ENCODE data around the gene SCYL3. TPM values are rescaled to one million over a fixed set of nuclear protein-coding genes. Genes with fewer than 3 reads are reported as not detected.

SCYL3 gene
- total RNA-seq, 2 experiments from 2014 or later, result 3.5 to 3.6 TPM

DNA sequence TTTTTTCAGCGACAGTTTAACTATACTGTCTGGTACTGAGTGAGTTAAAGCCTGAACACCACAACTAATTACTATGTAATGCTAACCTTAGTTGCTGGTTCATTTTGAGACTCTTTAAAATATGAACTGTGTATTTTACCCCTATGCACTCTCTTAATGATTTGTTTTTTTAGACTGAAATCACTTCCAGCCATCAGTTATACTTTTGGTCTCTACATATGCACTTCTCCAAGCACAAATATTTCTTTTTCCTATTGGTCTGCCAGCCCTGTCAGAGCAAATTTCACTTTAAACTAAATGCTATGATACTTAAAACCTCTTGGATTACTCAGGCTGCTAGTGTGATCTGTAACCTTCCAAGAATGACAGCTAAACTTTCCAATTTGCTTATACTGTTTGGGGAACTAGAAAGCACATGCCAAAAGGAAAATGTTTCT is 38.1 kb upstream of the SCYL3 start:
- no peaks in the 10 kb centered on the region for H3K36me3 Mint-ChIP-seq (ENCODE audit: low read depth)
- TF ChIP-seq, protein P1, sequence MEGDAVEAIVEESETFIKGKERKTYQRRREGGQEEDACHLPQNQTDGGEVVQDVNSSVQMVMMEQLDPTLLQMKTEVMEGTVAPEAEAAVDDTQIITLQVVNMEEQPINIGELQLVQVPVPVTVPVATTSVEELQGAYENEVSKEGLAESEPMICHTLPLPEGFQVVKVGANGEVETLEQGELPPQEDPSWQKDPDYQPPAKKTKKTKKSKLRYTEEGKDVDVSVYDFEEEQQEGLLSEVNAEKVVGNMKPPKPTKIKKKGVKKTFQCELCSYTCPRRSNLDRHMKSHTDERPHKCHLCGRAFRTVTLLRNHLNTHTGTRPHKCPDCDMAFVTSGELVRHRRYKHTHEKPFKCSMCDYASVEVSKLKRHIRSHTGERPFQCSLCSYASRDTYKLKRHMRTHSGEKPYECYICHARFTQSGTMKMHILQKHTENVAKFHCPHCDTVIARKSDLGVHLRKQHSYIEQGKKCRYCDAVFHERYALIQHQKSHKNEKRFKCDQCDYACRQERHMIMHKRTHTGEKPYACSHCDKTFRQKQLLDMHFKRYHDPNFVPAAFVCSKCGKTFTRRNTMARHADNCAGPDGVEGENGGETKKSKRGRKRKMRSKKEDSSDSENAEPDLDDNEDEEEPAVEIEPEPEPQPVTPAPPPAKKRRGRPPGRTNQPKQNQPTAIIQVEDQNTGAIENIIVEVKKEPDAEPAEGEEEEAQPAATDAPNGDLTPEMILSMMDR (IDR thresholded peaks at IDR 0.05), result no peak
- ATAC-seq (ENCODE audit: poor library complexity) (no peak), DNase-seq (no peak)
- Histone ChIP-seq H3K27me3 (ENCODE audit: control insufficient read depth in 1 of 2, insufficient read depth in 2 of 2, low read length in 2 of 2) (no peaks in the 10 kb centered on the region), H3K36me3 (ENCODE audit: insufficient read depth, low read length) (no peaks in the 10 kb centered on the region), H3K9me3 (ENCODE audit: control insufficient read depth in 1 of 2, insufficient read depth in 1 of 2, low read length in 2 of 2) (no peaks in the 10 kb centered on the region), H3K27ac (ENCODE audit: low read depth in 1 of 2, low read length in 2 of 2) (no peak overlapping the region), H3K4me1 (ENCODE audit: insufficient read depth, low read length) (no peaks in the 10 kb centered on the region), H3K4me3 (ENCODE audit: low read length) (no peak overlapping the region)
- H3K4me1 Mint-ChIP-seq (ENCODE audit: low read depth), result peaks cover 4% of the 10 kb centered on the region
- H3K27ac Mint-ChIP-seq, result no peak overlapping the region
- no peaks in the 10 kb centered on the region for H3K9me3 Mint-ChIP-seq
- ChIA-PET POLR2A (no interaction called here), CTCF (no interaction called here)
- intact Hi-C loops (cut with DNase I, micrococcal nuclease), result loop anchor here in 1 of 2 experiments (2.0 to 5.0 kb wide), 2 partner anchors 997 to 1380 kb away; partner anchors contain the start of gene FMO4
- no peaks in the 10 kb centered on the region for H3K27me3 Mint-ChIP-seq
- no peak overlapping the region for H3K4me3 Mint-ChIP-seq

DNA sequence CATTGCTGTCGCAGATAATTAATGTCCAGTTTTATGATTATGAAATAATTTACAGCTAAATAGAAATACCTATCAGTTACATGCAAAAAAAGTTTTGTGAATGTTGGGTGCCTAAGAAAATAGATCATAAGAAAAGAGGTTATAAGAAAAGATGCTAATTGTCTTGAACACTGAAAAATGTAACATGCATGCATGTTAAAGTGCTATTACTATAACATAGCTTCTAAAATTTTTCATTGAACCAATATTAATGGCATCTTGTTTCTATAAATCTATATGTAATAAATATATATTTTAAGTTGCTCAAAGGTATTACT is 35.5 kb upstream of the SCYL3 start:
- H3K36me3 ChIP-seq (ENCODE audit: insufficient read depth, low read length), result no peaks in the 10 kb centered on the region
- H3K27me3 Mint-ChIP-seq, result no peaks in the 10 kb centered on the region
- intact Hi-C loops (cut with DNase I, micrococcal nuclease), result loop anchor here (1.0 to 10.0 kb wide), 5 partner anchors 52 to 1383 kb away; partner anchors contain the start of genes FMO4 (in 1 of the 2) and GORAB (in 1 of the 2)
- H3K9me3 Mint-ChIP-seq, result no peaks in the 10 kb centered on the region
- no peaks in the 10 kb centered on the region for H3K27me3 ChIP-seq (ENCODE audit: control insufficient read depth in 1 of 2, insufficient read depth in 2 of 2, low read length in 2 of 2)
- ChIA-PET CTCF (interaction anchor here (1.2 to 1.5 kb wide), 2 partner anchors 9 to 1000 kb away, joined by 6 to 8 read pairs; no protein-coding TSS in a partner anchor), POLR2A (no interaction called here)
- no peak overlapping the region for H3K4me3 ChIP-seq (ENCODE audit: low read length)
- H3K27ac ChIP-seq (ENCODE audit: low read depth in 1 of 2, low read length in 2 of 2), result no peak overlapping the region
- H3K4me3 Mint-ChIP-seq, result no peak overlapping the region
- no peaks in the 10 kb centered on the region for H3K4me1 ChIP-seq (ENCODE audit: insufficient read depth, low read length)
- ATAC-seq (ENCODE audit: poor library complexity) (no peak), DNase-seq (no peak)
- no peaks in the 10 kb centered on the region for H3K9me3 ChIP-seq (ENCODE audit: control insufficient read depth in 1 of 2, insufficient read depth in 1 of 2, low read length in 2 of 2)
- H3K27ac Mint-ChIP-seq, result no peak overlapping the region
- peaks cover 10% of the 10 kb centered on the region for H3K4me1 Mint-ChIP-seq (ENCODE audit: low read depth)
- no peaks in the 10 kb centered on the region for H3K36me3 Mint-ChIP-seq (ENCODE audit: low read depth)
- TF ChIP-seq, protein P1 (IDR thresholded peaks at IDR 0.05), result peak; percentile 40

DNA sequence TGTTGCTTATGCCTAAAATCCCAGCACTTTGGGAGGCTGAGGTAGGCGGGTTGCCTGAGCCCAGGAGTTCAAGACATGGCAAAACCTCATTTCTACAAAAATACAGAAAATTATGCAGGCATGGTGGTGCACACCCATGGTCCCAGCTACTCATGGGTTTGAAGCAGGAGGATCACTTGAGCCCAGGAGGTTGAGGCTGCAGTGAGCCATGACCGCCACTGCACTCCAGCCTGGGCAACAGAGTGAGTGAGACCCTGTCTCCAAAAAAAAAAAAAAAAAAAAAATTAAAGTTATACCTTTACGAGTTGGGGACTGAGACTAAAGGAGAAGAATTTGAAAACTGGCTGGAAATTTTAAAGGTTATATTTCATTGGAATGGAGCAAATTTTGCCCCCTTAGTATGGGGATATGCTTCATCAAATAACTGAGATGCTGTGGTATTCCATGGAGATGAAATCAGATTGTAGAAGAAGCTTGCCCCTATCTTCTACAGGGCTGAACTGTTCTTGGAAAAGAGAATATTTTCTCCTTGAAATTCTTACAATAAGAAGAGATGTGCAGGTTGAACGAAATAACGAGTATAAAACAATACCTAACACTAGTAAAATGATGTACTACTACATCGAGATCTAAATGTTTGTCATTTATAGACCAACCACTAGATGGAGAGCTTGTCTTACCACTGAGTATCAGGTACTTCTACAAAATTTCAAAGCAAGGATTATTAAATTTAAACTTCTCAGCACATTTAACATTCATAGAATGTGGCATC is 34.9 kb upstream of the SCYL3 start:
- peak in 3 of 14 experiments; percentile 65 to 66 (median 66) for DNase-seq

More for the DNA sequence above, 34.9 kb upstream of the SCYL3 start:
- peak; percentile 80 for ATAC-seq (ENCODE audit: poor library complexity)
- H3K27ac Mint-ChIP-seq, result no peak overlapping the region
- CTCF ChIA-PET, result interaction anchor here (1.2 to 1.5 kb wide), 2 partner anchors 9 to 1001 kb away, joined by 6 to 8 read pairs; no protein-coding TSS in a partner anchor
- TF ChIP-seq, protein P1 (IDR thresholded peaks at IDR 0.05), result peak; percentile 86
- Histone ChIP-seq H3K27me3 (ENCODE audit: control insufficient read depth in 1 of 2, insufficient read depth in 2 of 2, low read length in 2 of 2) (no peaks in the 10 kb centered on the region), H3K36me3 (ENCODE audit: insufficient read depth, low read length) (no peaks in the 10 kb centered on the region), H3K4me1 (ENCODE audit: insufficient read depth, low read length) (no peaks in the 10 kb centered on the region), H3K9me3 (ENCODE audit: control insufficient read depth in 1 of 2, insufficient read depth in 1 of 2, low read length in 2 of 2) (no peaks in the 10 kb centered on the region), H3K27ac (ENCODE audit: low read depth in 1 of 2, low read length in 2 of 2) (no peak overlapping the region), H3K4me3 (ENCODE audit: low read length) (no peak overlapping the region)
- intact Hi-C loops (cut with DNase I, micrococcal nuclease), result loop anchor here (1.0 to 10.0 kb wide), 5 partner anchors 51 to 1384 kb away; partner anchors contain the start of genes FMO4 (in 1 of the 2) and GORAB (in 1 of the 2)
- no peaks in the 10 kb centered on the region for H3K36me3 Mint-ChIP-seq (ENCODE audit: low read depth)
- H3K4me3 Mint-ChIP-seq, result no peak overlapping the region
- no peaks in the 10 kb centered on the region for H3K9me3 Mint-ChIP-seq
- H3K4me1 Mint-ChIP-seq (ENCODE audit: low read depth), result peaks cover 10% of the 10 kb centered on the region
- POLR2A ChIA-PET, result interaction anchor here (1.3 kb wide), 1 partner anchor 35 kb away, joined by 3 read pairs; the partner anchor contains the start of gene SCYL3
- no peaks in the 10 kb centered on the region for H3K27me3 Mint-ChIP-seq
